Nephron progenitor cell (in vitro differentiated cells): ENCODE measurements around the gene AOPEP.

Experiments used
- DNase-seq: peaks from one replicate; pipeline ENCODE4 v3.0.0; 2021
- H3K27ac Mint-ChIP-seq: 2 replicates; pipeline ENCODE4 v1.8.0; 2021; ENCODE audit warnings: mild to moderate bottlenecking, moderate library complexity, mixed read lengths
- H3K27me3 Mint-ChIP-seq: 2 replicates; pipeline ENCODE4 v1.8.0; 2021; ENCODE audit warnings: mild to moderate bottlenecking, low read depth, mixed read lengths; ENCODE audit not compliant: poor library complexity
- H3K36me3 Mint-ChIP-seq: 2 replicates; pipeline ENCODE4 v1.8.0; 2021; ENCODE audit warnings: low read depth, mixed read lengths
- H3K4me1 Mint-ChIP-seq: 2 replicates; pipeline ENCODE4 v1.8.0; 2021; ENCODE audit warnings: mixed read lengths
- H3K4me3 Mint-ChIP-seq: 2 replicates; pipeline ENCODE4 v1.8.0; 2021; ENCODE audit warnings: mild to moderate bottlenecking, moderate library complexity, mixed read lengths
- H3K9me3 Mint-ChIP-seq: 2 replicates; pipeline ENCODE4 v1.8.0; 2021; ENCODE audit warnings: mild to moderate bottlenecking, moderate library complexity, mixed read lengths
- TF ChIP-seq, protein P1 (sequence below): fragments of 200-600 bp; sonication (generic); IDR thresholded peaks from 2 replicates; pipeline ENCODE4 v1.5.0; 2021; ENCODE audit warnings: antibody characterized with exemption

Gene AOPEP

DNA sequence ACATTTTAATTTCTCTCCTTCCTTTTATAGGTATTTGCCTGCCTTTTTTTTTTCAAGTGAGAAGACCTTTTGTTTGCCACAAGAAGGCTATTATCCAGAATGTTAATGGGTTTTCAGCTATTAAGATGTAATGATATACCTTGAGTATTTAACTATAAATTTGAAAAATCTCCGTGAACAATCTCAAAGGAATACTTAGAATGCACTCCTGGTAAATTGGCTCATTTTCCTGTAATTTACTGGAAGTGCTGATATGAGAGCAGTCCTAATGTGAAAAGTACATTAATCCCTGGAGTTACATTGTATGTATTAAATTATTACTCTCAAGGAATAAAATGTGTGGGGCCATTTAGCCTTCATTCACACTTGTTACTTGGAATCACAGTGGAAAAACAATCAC lies 32.4 kb downstream of the AOPEP start:
- no peak for DNase-seq
- no peak overlapping the region for H3K4me3 Mint-ChIP-seq
- H3K27me3 Mint-ChIP-seq = no peaks in the 10 kb centered on the region
- no peaks in the 10 kb centered on the region for H3K4me1 Mint-ChIP-seq
- H3K27ac Mint-ChIP-seq = no peak overlapping the region
- H3K9me3 Mint-ChIP-seq = no peaks in the 10 kb centered on the region
- TF ChIP-seq, protein P1, sequence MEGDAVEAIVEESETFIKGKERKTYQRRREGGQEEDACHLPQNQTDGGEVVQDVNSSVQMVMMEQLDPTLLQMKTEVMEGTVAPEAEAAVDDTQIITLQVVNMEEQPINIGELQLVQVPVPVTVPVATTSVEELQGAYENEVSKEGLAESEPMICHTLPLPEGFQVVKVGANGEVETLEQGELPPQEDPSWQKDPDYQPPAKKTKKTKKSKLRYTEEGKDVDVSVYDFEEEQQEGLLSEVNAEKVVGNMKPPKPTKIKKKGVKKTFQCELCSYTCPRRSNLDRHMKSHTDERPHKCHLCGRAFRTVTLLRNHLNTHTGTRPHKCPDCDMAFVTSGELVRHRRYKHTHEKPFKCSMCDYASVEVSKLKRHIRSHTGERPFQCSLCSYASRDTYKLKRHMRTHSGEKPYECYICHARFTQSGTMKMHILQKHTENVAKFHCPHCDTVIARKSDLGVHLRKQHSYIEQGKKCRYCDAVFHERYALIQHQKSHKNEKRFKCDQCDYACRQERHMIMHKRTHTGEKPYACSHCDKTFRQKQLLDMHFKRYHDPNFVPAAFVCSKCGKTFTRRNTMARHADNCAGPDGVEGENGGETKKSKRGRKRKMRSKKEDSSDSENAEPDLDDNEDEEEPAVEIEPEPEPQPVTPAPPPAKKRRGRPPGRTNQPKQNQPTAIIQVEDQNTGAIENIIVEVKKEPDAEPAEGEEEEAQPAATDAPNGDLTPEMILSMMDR = no peak
- peaks cover 33% of the 10 kb centered on the region for H3K36me3 Mint-ChIP-seq

DNA sequence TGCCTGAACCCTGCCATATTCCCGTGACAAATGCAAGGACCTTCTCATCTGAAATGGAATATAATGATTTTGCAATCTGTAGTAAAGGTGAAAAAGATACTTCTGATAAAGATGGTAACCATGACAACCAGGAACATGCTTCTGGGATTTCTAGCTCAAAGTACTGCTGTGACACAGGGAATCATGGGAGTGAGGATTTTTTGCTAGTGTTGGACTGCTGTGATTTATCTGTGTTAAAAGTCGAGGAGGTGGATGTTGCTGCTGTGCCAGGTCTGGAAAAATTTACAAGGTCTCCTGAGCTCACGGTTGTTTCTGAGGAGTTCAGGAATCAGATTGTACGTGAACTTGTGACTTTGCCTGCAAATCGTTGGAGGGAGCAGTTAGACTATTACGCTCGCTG lies 33.5 kb downstream of the AOPEP start:
- no peak overlapping the region for H3K27ac Mint-ChIP-seq
- TF ChIP-seq, protein P1 = no peak
- H3K9me3 Mint-ChIP-seq = no peaks in the 10 kb centered on the region
- H3K36me3 Mint-ChIP-seq = peaks cover 36% of the 10 kb centered on the region
- H3K4me3 Mint-ChIP-seq = no peak overlapping the region
- H3K27me3 Mint-ChIP-seq = no peaks in the 10 kb centered on the region
- DNase-seq = no peak
- H3K4me1 Mint-ChIP-seq = no peaks in the 10 kb centered on the region

DNA sequence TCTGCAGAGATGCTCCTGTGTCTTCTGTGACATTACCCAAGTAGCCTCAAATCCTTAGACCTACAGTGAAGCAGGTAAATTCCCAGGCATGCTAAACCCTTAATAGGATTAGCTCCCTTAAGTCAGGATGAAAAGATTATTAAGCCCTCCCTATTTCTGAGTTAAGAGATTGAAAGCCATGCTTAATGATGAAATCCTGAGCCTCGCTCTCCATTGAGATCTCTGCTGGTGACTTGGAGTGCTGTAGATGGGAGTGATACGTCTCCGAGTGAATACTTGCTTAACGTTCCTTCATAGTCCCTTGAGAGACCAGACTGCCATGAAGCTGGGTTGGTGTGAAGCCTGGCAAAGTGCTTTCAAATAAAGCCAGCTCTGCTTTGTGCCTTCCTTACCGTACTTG lies 34.2 kb downstream of the AOPEP start:
- Mint-ChIP-seq H3K4me3 (no peak overlapping the region), H3K4me1 (no peaks in the 10 kb centered on the region), H3K9me3 (no peaks in the 10 kb centered on the region), H3K36me3 (peaks cover 30% of the 10 kb centered on the region), H3K27ac (no peak overlapping the region), H3K27me3 (no peaks in the 10 kb centered on the region)
- TF ChIP-seq, protein P1 = no peak
- no peak for DNase-seq

DNA sequence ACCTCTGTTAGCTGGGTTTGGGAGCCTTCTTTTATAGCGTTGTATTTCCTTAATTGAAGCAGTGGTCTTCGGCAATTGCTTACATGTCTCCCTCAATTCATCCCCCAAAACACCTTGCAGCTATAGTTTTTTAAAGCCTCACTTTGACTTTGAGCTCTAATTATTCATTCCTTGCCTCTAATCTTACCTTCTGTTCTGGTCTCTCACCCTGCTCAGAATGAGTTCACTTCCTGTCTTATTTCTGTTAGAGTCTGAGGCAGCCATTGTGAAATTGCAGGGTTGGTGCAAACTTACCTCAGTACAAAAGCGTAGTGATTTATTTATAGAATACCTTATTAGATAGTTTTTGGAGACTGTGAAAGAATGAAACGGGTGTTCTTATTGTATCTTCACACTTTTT lies 35.0 kb downstream of the AOPEP start:
- H3K4me1 Mint-ChIP-seq = no peaks in the 10 kb centered on the region
- no peaks in the 10 kb centered on the region for H3K27me3 Mint-ChIP-seq
- no peak overlapping the region for H3K4me3 Mint-ChIP-seq
- TF ChIP-seq, protein P1 = no peak
- no peaks in the 10 kb centered on the region for H3K9me3 Mint-ChIP-seq
- no peak for DNase-seq
- H3K36me3 Mint-ChIP-seq = peaks cover 33% of the 10 kb centered on the region
- H3K27ac Mint-ChIP-seq = no peak overlapping the region

DNA sequence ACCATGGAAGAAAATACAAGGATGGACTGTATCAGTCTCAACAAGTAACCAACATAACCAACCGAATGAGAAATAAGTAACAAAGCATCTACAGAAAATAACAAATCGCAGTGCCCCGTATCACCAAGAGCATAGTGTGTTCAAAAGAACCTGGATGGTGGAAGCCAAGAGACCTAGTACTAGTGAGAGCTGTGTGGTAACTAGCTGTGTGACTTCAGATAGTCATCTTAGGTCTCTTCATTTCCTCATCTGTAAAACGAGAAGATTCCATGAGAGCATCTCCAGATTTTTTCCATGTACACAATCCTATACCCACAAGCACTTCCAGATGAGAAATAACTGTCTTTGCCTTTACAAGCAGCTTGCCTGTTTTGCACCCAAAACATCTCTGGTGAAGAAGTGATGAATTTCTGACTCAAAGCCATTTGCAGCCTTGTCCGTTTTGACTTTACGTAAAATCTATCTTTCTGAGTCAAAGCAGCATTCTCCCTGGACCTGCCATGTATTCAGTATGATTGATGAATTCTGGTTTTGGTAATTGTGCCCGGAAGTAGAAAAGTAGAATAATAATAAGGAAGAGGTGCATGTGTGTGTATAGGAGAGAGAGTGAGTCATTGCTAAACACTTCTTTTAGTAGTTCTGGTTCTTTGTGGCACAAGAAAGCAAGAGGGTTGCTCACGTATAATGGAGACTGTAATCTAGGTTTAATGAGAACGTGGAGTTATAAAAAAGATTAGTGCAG lies 41.0 kb downstream of the AOPEP start:
- Mint-ChIP-seq H3K27ac (no peak overlapping the region), H3K4me1 (peaks cover 20% of the 10 kb centered on the region), H3K27me3 (no peaks in the 10 kb centered on the region), H3K9me3 (no peaks in the 10 kb centered on the region), H3K4me3 (no peak overlapping the region), H3K36me3 (peaks cover 20% of the 10 kb centered on the region)
- no peak for DNase-seq
- TF ChIP-seq, protein P1 = no peak

DNA sequence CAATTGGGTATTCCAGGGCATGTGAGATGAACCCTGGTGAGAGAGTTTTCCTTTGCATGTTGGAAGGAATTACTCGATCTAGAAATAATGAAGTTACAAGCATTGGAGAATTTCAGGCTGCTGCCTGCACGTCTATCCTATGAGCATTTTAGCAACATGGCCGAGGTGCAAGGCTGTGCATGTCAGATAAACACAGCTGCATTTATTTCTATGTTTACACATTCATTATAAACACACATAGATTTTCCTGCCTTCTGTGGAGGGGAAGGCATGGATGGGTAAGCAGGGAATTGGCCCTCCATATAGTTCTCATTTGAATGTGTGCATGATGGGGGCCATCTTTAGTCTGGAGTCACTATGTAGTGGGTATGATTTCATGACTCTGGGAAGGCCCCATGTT lies 42.3 kb downstream of the AOPEP start:
- H3K4me3 Mint-ChIP-seq = no peak overlapping the region
- TF ChIP-seq, protein P1 = no peak
- no peak overlapping the region for H3K27ac Mint-ChIP-seq
- no peak for DNase-seq
- peaks cover 26% of the 10 kb centered on the region for H3K36me3 Mint-ChIP-seq
- no peaks in the 10 kb centered on the region for H3K9me3 Mint-ChIP-seq
- no peaks in the 10 kb centered on the region for H3K27me3 Mint-ChIP-seq
- peaks cover 33% of the 10 kb centered on the region for H3K4me1 Mint-ChIP-seq
